ENCODE data around the gene SMYD2.

DNA sequence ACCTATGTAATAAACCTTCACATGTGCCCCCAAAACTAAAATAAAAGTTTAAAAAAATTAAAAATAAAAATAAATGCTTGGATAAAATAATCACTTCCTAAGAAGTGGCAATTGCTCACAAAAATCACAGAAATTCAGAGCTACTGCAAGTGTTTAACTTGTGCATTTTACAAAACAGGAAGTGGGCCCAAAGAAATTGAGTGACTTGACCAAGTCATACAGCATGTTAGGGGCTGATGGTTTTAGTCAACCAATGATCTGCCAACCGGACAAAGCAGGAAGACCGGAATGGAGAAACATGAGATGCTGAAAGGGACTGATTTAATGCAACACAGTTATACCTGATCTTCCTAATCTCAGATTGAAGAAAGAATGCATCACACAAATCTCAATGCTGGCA, 96.5 kb downstream of the SMYD2 start:
- TF ChIP-seq BHLHE40 (IDR thresholded peaks at IDR 0.05; ENCODE audit: borderline replicate concordance) (no peak), FOXA1 (IDR thresholded peaks at IDR 0.05) (no peak), NFRKB (IDR thresholded peaks at IDR 0.05) (no peak), FOXM1 (IDR thresholded peaks at IDR 0.05; ENCODE audit: borderline replicate concordance) (no peak), TARDBP (IDR thresholded peaks at IDR 0.05) (no peak)
